Peyer's patch (tissue), 4 donors: ENCODE measurements around the gene RNASE8.

Experiments
- POLR2A ChIP-seq, 2 donors: fragments of 450-650 bp; IDR thresholded peaks; one replicate each; pipeline ENCODE4 v1.5.1; 2017; ENCODE audit warnings: antibody characterized with exemption in 2 of 2, mild to moderate bottlenecking in 2 of 2, moderate library complexity in 2 of 2
- TF ChIP-seq, protein P1 (sequence below), 6 experiments: fragments of 450-650 bp in 4 of 6; fragments of 200-600 bp in 2 of 6; sonication (generic) in 1 of 6; IDR thresholded peaks; one replicate each; pipeline ENCODE4 v1.5.1; 2017 to 2019; ENCODE audit warnings: antibody characterized with exemption in 6 of 6, mild to moderate bottlenecking in 3 of 6, moderate library complexity in 1 of 6

DNA sequence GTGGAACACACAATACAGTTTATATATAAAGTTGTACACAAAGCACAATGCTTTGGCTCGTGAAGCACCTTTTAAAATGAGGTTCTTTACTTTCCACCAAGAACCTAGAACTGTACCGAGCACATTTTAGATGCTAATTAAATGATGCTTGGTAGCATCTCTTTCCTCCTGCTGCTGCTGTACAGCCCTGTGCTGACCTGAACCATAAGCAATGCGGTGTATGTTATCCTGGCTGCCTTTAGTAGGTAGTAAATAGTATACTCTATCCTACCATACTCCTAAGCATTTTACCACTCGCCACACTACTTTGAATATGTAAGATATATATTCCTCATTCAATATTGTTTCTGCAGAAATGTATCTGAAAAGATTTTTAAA is 2.9 kb upstream of the RNASE8 start:
- TF ChIP-seq, protein P1, sequence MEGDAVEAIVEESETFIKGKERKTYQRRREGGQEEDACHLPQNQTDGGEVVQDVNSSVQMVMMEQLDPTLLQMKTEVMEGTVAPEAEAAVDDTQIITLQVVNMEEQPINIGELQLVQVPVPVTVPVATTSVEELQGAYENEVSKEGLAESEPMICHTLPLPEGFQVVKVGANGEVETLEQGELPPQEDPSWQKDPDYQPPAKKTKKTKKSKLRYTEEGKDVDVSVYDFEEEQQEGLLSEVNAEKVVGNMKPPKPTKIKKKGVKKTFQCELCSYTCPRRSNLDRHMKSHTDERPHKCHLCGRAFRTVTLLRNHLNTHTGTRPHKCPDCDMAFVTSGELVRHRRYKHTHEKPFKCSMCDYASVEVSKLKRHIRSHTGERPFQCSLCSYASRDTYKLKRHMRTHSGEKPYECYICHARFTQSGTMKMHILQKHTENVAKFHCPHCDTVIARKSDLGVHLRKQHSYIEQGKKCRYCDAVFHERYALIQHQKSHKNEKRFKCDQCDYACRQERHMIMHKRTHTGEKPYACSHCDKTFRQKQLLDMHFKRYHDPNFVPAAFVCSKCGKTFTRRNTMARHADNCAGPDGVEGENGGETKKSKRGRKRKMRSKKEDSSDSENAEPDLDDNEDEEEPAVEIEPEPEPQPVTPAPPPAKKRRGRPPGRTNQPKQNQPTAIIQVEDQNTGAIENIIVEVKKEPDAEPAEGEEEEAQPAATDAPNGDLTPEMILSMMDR (IDR thresholded peaks at IDR 0.05), result no peak
- TF ChIP-seq POLR2A (IDR thresholded peaks at IDR 0.05), result no peak
